NT2/D1 (cell line): ENCODE results near the gene APOOL.

Source experiments
- DNase-seq: peaks from one replicate; pipeline ENCODE4 v3.0.0-alpha.2; 2011; ENCODE audit warnings: low read depth, low spot score
- H3K27me3 ChIP-seq: 2 replicates; pipeline ENCODE4 v1.6.0; 2011; ENCODE audit warnings: mild to moderate bottlenecking; ENCODE audit not compliant: insufficient read length, insufficient read depth
- H3K36me3 ChIP-seq: 2 replicates; pipeline ENCODE4 v1.6.1; 2011; ENCODE audit warnings: mild to moderate bottlenecking, low read length, mixed read lengths; ENCODE audit not compliant: insufficient read depth, insufficient read length
- H3K4me1 ChIP-seq: 2 replicates; pipeline ENCODE4 v1.5.1; 2011; ENCODE audit not compliant: insufficient read depth, insufficient read length
- H3K4me3 ChIP-seq: 2 replicates; pipeline ENCODE4 v1.5.1; 2011; ENCODE audit warnings: low read depth; ENCODE audit not compliant: insufficient read length
- H3K9ac ChIP-seq: 2 replicates; pipeline ENCODE4 v1.6.0; 2011; ENCODE audit warnings: low read depth; ENCODE audit not compliant: insufficient read length
- H3K9me3 ChIP-seq: 2 replicates; pipeline ENCODE4 v1.5.1; 2011; ENCODE audit warnings: mild to moderate bottlenecking, low read length; ENCODE audit not compliant: insufficient read depth
- SUZ12 ChIP-seq: IDR thresholded peaks from 2 replicates; pipeline ENCODE4 v1.6.1; 2011; ENCODE audit not compliant: insufficient read length, insufficient read depth; ENCODE audit errors: extremely low read depth
- YY1 ChIP-seq: IDR thresholded peaks from 2 replicates; pipeline ENCODE4 v1.6.1; 2011; ENCODE audit not compliant: insufficient read length, insufficient read depth
- ZNF274 ChIP-seq: IDR thresholded peaks from 2 replicates; pipeline ENCODE4 v1.6.1; 2011; ENCODE audit warnings: mild to moderate bottlenecking, low read depth, low read length

Gene APOOL

GRCh38 chrX:85089321-85089840 is 85.7 kb downstream of the APOOL start:
- TF ChIP-seq SUZ12 (no peak), ZNF274 (no peak), YY1 (no peak)
- no peak overlapping the region for H3K4me3 ChIP-seq
- H3K36me3 ChIP-seq: no peaks in the 10 kb centered on the region
- no peaks in the 10 kb centered on the region for H3K27me3 ChIP-seq
- no peak for DNase-seq
- H3K9ac ChIP-seq: no peak overlapping the region
- no peaks in the 10 kb centered on the region for H3K9me3 ChIP-seq
- H3K4me1 ChIP-seq: no peaks in the 10 kb centered on the region

- TF ChIP-seq YY1 (no peak), ZNF274 (no peak), SUZ12 (no peak)
These were observed 103.7 kb downstream of the APOOL start for GRCh38 chrX:85107407-85107806.

GRCh38 chrX:85108165-85108564 is 104.5 kb downstream of the APOOL start:
- no peak for TF ChIP-seq ZNF274
- no peak for TF ChIP-seq SUZ12
- TF ChIP-seq YY1: no peak
- no peaks in the 10 kb centered on the region for H3K27me3 ChIP-seq
- H3K4me1 ChIP-seq: no peaks in the 10 kb centered on the region
- DNase-seq: no peak
- peaks cover 4% of the 10 kb centered on the region; the same call in 1 of the 2 replicates for H3K9me3 ChIP-seq
- H3K9ac ChIP-seq: no peak overlapping the region
- no peaks in the 10 kb centered on the region for H3K36me3 ChIP-seq
- no peak overlapping the region for H3K4me3 ChIP-seq

More at GRCh38 chrX:85107407-85107806, 103.7 kb downstream of the APOOL start:
- peaks cover 4% of the 10 kb centered on the region; the same call in 1 of the 2 replicates for H3K9me3 ChIP-seq
- no peaks in the 10 kb centered on the region for H3K36me3 ChIP-seq
- no peaks in the 10 kb centered on the region for H3K27me3 ChIP-seq
- H3K9ac ChIP-seq: no peak overlapping the region
- no peaks in the 10 kb centered on the region for H3K4me1 ChIP-seq
- no peak for DNase-seq
- no peak overlapping the region for H3K4me3 ChIP-seq

DNA sequence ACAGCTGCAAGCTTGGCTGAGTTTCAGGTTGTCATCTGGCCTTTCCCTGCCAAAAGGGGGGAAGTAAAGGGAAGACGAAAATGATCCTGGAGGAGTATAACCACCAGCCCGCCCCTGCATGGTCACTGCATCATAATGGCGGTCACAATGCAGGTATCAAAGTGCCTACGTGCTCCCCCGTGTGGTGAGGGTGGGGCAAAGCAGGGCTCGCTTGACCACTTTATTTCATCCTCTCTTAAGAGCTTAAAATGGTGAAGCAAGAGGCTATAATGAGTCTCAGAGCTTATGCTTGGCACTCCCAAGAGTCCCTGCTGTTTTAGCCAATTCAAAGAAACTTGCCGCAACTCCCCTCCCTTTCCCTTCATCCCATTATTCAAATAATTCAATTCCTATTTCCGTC is 105.6 kb downstream of the APOOL start:
- Histone ChIP-seq H3K36me3 (no peaks in the 10 kb centered on the region), H3K4me1 (no peaks in the 10 kb centered on the region), H3K9ac (no peak overlapping the region), H3K9me3 (peaks cover 4% of the 10 kb centered on the region; the same call in 1 of the 2 replicates), H3K4me3 (no peak overlapping the region), H3K27me3 (no peaks in the 10 kb centered on the region)
- TF ChIP-seq ZNF274: no peak
- TF ChIP-seq YY1: no peak
- no peak for DNase-seq

- no peak overlapping the region for H3K9ac ChIP-seq
- H3K4me3 ChIP-seq: no peak overlapping the region
- H3K27me3 ChIP-seq: no peaks in the 10 kb centered on the region
- DNase-seq: no peak
- no peak for TF ChIP-seq ZNF274
- no peaks in the 10 kb centered on the region for H3K36me3 ChIP-seq
- H3K9me3 ChIP-seq: peaks cover 4% of the 10 kb centered on the region; the same call in 1 of the 2 replicates
- no peaks in the 10 kb centered on the region for H3K4me1 ChIP-seq
These were observed 107.7 kb downstream of the APOOL start for GRCh38 chrX:85111347-85111746.

DNA sequence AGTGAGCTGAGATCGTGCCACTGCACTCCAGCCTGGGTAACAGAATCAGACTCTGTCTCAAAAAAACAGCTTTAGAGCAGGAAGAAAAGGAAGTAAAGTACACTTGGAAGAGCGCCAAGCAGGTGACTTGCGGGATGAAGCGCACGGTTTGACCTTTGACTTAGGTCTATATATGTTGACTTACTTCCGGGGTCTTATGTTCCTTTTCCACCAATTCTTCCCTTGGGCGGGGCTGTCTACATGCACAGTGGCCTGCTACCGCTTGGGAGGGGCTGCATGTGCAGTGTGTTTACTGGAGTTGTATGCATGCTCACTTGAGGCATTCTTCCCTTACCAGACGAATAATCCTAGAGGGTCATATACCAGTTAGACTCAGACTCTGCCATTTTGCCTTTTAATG is 108.6 kb downstream of the APOOL start:
- DNase-seq: no peak
- Histone ChIP-seq H3K9me3 (peaks cover 4% of the 10 kb centered on the region; the same call in 1 of the 2 replicates), H3K36me3 (no peaks in the 10 kb centered on the region), H3K9ac (no peak overlapping the region), H3K27me3 (no peaks in the 10 kb centered on the region), H3K4me1 (no peaks in the 10 kb centered on the region), H3K4me3 (no peak overlapping the region)
- TF ChIP-seq YY1 (no peak), ZNF274 (no peak), SUZ12 (no peak)

- TF ChIP-seq SUZ12 (no peak), ZNF274 (no peak), YY1 (no peak)
- no peaks in the 10 kb centered on the region for H3K36me3 ChIP-seq
- H3K4me3 ChIP-seq: no peak overlapping the region
- H3K4me1 ChIP-seq: no peaks in the 10 kb centered on the region
- H3K27me3 ChIP-seq: no peaks in the 10 kb centered on the region
- no peak for DNase-seq
- H3K9ac ChIP-seq: no peak overlapping the region
- peaks cover 4% of the 10 kb centered on the region; the same call in 1 of the 2 replicates for H3K9me3 ChIP-seq
These were observed 110.1 kb downstream of the APOOL start for GRCh38 chrX:85113746-85114145.

DNA sequence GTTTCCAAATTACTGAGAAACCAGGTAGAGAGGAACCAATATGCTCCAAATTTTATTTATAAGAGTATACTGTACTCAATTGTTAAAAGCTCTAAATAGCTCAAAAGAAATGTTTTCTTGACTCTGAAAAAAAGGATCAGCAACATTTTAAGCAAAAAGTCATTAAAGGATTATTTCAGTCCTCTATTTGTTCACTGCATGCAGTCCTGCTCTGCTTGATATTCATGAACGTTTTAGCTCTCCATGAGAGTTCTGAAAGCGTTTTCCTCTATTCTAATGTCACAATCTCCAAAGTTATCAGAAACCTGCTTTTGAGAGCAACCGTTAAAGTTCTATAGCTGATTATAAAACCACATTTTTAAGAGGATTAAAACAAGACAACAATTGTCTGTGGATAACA is 110.5 kb downstream of the APOOL start:
- Histone ChIP-seq H3K4me3 (no peak overlapping the region), H3K4me1 (no peaks in the 10 kb centered on the region), H3K9me3 (0 out of 2 replicates have a peak, but pooled peaks cover under 1% of the 10 kb centered on the region), H3K9ac (no peak overlapping the region), H3K36me3 (no peaks in the 10 kb centered on the region), H3K27me3 (no peaks in the 10 kb centered on the region)
- no peak for DNase-seq
- TF ChIP-seq ZNF274 (no peak), SUZ12 (no peak)
